ENCODE results near the gene AUTS2.

AUTS2 gene

DNA sequence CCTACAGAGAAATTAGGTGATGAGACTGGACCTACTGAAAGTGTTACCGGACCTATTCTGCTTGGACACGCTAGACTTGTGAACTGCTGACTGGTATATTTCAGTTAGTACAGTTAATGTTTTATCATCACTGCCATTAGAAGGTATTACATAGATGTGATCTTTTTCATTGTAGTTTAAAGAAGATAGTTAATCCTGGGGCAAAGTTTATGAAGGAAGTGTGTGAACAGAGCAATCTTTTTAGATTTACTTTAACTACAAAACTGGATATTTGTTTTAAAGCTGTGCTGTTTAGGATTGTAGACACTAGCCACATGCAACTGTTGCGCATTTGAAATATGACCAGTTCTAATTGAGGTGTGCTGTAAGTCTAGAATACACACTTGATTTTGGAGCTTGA, 446.7 kb downstream of the AUTS2 start:
- DNase-seq = no peak

DNA sequence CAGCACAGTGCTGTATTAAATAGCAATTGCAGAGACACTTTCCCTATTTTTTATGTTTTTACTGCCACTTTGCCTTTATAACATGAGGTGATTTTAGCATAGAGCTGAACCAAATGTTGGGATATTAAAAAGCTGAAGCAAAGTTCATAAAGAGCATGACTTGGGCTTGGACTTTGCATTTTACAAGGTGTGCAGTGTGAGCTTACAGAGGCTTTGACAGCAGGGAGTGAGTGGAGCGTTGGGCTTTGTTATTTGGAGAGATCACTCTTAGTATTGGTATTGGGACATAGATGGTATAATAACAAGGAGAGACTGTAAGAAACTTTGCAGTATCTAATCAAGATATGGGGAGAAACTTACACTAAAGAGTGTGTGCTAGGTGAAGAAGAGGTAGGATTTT, 449.1 kb downstream of the AUTS2 start:
- no peak for DNase-seq

DNA sequence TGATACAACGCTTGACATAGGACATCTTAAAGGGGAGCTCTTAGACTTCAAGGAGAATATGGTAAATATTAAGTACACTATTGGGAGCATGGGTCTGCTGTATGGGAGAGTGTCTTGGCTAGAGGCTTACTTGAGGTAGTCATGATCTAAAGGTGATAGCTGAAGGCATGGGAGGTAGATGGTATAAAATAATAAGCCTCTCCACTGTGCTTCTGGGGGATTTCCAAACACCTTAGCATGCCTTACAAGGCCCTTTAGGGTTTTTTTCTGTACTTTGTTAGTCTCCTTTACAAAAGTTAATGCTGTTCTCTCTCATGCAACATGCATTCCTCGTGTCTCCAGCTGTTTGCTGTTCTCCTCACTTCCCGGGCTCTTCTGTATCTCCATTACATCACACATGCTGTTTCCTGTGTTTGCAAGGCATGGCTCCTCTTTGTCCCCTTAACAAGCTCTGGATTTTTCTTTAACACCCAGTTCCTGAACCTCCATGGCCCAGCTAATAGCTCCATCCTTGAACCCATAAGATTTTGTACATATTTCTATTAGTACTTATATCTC, 449.7 kb downstream of the AUTS2 start:
- DNase-seq = no peak

DNA sequence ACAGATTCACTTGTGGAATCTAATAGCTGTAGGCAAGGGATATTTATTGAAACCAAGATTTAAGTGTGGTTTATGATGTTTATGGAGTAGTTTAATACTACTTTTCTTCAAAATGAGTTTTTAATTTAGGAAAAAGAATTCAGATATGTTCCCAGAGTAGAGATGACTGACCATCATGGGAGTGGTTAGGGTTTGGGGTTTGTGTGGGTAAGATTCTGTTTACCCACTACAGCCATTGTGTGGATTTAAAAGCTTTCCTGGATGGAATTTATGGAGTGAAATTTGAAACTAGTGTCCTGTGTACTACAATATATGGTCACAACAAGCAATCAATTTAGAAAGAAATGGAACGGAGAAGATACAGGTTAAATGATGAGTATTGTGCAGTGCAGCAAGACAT, 453.5 kb downstream of the AUTS2 start:
- DNase-seq = no peak

DNA sequence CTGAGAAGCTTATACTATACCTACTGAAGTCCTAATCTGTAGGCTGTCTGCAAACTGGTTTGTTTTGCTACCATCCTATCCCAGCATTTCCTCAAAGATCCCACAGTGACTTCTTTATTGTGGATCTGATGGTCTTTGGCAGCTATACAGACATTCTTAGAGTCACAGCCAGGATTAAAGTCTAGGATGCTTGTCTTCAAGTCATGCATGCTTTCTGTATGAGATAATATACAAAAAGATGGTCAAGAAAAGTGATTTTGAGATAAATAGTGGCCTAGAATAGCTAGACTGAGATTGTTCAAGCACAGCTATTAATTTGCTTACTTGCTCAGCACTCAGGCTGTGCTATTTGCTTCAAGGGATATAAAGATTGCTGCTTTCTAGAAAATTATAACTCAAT, 454.4 kb downstream of the AUTS2 start:
- no peak for DNase-seq

DNA sequence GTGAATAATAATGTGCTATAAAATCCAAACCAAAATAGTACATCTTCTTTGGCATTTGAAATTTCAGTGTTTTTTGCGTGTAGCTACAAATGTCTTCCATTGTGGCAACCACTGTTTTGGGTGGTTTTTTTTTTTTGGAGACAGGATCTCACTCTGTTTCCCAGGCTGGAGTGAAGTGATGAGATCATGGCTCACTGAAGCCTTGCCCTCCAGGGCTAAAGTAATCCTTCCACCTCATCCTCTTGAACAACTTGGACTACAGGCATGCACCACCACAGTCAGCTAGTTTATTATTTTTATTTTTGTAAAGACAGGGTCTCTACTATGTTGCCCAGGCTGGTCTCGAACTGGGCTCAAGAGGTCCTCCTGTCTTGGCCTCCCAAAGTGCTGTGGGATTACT, 455.1 kb downstream of the AUTS2 start:
- no peak for DNase-seq

DNA sequence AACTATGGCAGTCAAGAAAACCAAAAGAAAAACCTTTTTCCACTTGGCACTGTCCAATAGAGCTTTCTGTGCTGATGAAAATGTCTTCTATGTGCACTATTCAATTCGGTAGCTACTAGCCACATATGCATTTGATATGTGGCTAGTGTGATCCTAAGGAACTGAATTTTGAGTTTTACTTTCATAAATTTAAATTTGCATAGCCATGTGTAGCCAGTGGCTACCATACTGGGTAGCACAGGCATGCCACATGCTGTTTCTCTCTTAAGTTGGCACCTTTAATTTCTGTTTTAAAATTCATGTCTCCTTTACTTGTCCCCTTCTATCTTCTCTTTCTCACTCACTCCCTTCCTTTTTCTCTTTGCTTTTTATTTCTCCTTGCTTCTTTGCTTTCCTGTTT, 455.7 kb downstream of the AUTS2 start:
- no peak for DNase-seq

DNA sequence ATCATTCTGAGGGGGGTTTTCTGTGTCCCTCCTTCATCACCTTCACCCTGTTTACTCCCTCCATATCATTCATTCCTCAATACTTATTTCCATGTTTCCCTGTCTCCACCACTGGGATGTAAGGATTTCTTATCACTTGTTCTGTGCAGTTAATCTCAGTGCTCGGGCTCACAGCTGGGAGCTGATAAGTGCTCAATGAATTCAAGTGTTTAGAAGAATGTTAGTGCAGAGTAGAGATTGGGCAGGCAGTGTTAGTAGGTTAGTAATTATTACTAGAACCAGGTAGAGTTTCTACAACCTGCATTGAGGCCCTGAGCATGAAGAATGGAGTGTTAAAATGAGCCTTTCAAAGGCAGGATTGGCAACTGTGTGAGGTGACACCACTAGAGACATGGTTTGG, 458.1 kb downstream of the AUTS2 start:
- DNase-seq = no peak

GRCh38 chr7:70060298-70061068, 462.2 kb downstream of the AUTS2 start:
- DNase-seq = no peak

GRCh38 chr7:70063371-70063770, 465.1 kb downstream of the AUTS2 start:
- DNase-seq = no peak

DNA sequence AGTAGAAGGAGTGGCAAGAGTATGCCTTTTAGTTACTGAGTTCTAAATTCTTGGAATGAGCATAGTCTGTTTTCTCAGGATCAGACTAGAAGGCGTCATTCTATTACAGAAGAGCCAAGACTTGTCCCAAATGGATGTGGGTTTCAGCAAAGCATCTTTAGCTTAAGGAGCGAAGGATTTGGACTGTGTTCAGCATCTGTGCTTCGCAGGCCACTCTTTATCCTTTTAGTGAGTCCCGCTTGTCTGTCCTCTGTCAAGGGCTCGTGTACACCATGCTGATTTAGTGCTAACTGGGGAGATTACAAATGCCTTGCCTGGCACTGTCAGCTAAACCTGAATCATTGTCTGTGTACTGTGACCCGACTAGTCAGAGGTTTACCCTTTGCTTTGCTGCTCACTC, 465.7 kb downstream of the AUTS2 start:
- no peak for DNase-seq

GRCh38 chr7:70066844-70067243, 468.6 kb downstream of the AUTS2 start:
- no peak for DNase-seq

GRCh38 chr7:70068531-70068930, 470.3 kb downstream of the AUTS2 start:
- DNase-seq = no peak

DNA sequence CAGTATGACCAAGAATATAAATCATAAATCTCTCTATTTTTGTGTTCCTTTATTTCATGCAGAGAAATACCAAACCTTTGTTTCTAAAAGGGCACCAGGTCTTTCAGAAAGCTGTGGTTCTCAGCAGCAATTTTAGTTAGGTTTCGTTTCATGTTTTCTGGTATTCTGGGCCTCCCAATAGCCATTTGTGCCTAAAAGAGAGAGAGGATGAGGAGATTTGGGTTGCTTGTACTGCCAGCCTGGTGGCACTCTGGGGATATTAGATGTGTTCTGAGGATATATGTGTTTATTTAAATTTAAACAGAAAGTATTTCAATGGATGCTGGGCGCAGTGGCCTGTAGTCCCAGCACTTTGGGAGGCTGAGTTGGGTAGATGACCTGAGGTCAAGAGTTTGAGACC, 471.7 kb downstream of the AUTS2 start:
- no peak for DNase-seq

DNA sequence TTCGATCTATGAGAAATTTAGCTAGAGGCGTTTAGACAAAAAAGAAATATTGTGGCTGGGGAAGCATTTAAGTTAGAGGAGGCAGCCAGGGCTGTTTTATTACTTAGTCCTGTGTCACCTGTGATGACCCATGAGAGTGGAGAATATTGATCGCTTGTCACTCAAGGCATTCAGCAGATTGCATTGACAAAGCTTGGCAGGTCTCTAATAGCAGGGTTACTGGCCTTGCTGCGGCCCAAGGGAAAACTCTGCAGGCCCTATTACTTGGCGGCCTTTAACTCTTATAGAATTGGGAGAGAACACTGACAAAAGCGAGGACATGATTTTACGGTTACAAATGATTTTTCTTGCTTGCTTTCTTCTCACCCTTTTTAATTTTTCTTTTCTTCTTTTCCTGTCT, 473.5 kb downstream of the AUTS2 start:
- DNase-seq = peak in 1 of 2 experiments; percentile 12

- peak in 1 of 2 experiments; percentile 13 for DNase-seq
Measured at GRCh38 chr7:70072220-70072619, 473.9 kb downstream of the AUTS2 start.

GRCh38 chr7:70076325-70076724, 478.1 kb downstream of the AUTS2 start:
- no peak for DNase-seq

DNA sequence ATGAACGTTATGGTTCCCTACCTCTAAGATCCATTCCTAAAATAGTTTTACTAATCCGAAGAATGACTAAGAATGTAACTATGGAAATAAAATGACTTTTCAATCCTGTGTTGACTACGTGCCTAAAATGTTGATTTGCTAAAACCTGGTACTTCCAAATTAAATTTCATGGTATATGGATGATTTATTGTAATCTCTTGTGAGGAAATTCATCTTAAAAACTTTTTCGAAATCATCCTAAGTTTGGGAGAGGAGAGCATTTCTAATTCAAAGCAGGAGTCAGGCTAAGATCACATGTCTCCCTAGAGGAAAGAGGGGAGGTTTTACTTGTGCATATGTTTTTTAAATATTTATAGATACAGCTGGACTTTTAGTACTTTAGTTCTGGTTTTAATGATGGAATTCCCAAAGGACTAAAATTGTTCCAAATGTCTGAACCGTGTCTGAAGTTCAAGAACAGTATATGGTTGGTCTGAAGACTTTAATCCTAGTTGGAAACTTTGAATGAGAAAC, 483.9 kb downstream of the AUTS2 start:
- DNase-seq = no peak

DNA sequence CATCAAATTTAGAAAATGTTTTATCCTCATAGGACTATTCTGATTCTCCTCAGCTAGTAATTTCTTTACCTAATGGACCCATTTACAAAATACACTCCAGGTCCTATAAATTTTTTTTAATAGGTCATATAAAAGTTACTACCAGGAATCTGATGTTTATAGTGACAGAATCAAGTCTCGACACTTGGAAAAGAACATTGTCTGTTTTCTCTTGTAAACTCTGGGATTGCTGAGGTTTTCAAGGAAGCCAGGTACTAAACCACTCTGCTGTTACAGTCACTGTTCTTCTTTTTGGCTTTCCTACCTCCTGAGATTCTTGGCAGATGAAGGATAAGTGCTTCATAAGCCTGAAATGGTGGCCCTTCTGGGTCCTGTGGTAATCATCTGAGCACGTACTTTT, 493.1 kb downstream of the AUTS2 start:
- no peak for DNase-seq

DNA sequence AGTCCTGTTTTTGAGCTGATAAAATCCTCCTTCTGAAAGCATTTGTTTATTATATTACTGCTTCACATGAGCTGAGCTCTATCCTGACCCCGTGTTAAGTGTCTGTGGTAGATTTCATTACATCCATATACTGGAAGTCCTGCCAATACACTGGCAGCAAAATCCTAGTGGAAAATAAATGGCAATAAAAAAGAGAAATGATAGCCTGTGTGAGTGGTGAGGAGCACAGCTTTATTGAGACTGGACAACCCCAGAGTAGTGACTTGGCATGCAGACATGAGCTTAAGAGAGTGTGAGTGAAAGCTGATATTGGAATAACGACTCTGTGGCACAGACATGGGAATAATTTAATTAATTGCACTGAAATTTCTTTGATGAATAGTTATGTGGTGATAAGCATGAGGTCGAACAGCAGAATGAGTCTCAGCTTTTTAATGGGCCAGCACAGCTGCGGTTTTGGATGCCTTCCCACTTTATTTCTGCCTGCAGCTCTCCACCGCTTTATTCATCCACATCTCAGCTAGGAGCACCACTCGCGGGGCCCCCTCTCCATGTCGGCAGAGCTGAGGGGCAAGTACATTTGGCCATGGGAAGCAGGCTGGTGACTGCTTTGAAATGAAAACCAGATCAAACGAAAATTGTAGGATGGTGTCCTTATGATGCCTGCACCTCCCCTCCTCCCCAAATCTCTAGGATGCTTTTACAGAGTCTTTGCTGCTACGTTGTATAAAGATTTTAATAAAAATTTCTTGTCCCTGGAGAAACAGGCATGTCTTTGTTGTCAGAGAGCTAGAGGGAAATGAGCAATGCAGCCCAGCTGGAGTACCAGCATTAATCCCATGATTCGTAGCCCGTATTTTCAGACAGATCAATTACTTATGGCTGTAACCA, 494.3 kb downstream of the AUTS2 start:
- DNase-seq = peak; percentile 12 to 55

- DNase-seq = peak in 1 of 2 experiments; percentile 13
Measured at GRCh38 chr7:70093205-70093904, 495.1 kb downstream of the AUTS2 start.

DNA sequence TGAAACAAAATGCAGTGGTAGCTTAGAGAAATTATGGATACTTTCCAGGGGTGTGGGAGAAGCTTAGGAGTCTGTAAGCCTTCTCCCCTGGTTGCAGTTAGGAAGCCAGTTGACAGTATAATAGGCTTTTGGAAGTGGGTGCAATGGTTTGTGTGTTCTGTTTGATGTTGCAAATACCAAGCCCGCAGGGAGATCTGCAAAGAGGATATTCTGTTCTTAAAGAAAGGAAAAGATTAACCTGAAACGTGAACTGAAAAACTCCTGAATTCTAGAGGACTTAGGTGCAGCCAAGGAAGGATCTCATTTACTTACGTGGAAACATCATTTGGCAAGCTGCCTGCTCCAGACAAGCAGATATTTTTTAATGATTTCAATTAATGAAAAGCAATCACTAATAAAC, 496.6 kb downstream of the AUTS2 start:
- no peak for DNase-seq

DNA sequence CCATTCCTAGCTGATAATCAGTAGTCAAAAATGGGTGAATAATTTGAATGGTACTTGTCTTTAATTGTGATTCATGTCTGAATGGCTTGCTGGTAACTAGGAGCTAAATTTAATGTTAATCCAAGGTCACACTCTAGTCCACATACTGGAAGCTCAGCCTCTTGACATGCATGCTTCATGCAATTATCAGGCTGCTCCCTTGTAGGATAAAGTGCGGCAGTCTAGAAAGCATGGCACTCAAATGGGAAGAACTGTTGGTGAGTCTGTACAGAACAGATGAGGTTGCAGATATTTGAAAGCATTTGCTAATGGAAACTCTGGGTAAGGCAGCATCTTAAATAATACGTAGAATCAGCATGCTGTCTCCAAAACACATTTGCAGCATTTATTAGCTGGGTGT, 499.4 kb downstream of the AUTS2 start:
- no peak for DNase-seq
